GM23338 (cell line): ENCODE data around the gene DNAJC27. TPM values are rescaled to one million over a fixed set of nuclear protein-coding genes. Genes with fewer than 3 reads are reported as not detected.

ENCODE experiments used
- ATAC-seq: fragments of 200-7000 bp; cut with Tn5 transposase; 3 replicates; pipeline ENCODE4 v1.9.1; 2020
- DNase-seq: peaks from one replicate; pipeline ENCODE4 v3.0.0-alpha.2; 2015; ENCODE audit warnings: low spot score
- H2AFZ ChIP-seq: fragments of 200-600 bp; sonication (generic); 2 replicates; pipeline ENCODE4 v1.8.0; 2016; ENCODE audit warnings: antibody characterized with exemption, mild to moderate bottlenecking, moderate library complexity
- H3F3A ChIP-seq: fragments of 200-600 bp; sonication (generic); replicated peaks from 2 replicates; pipeline ENCODE4 v1.8.0; 2017; ENCODE audit warnings: antibody characterized with exemption, mixed run types, low read depth
- H3K27ac ChIP-seq: fragments of 200-600 bp; sonication (generic); 2 replicates; pipeline ENCODE4 v1.6.1; 2016; ENCODE audit warnings: low read depth
- H3K27me3 ChIP-seq: fragments of 200-600 bp; sonication (generic); 2 replicates; pipeline ENCODE4 v1.8.0; 2016; ENCODE audit warnings: mild to moderate bottlenecking, mixed run types, moderate library complexity; ENCODE audit not compliant: insufficient read depth
- H3K36me3 ChIP-seq: fragments of 200-600 bp; sonication (generic); 2 replicates; pipeline ENCODE4 v1.8.0; 2016; ENCODE audit warnings: mild to moderate bottlenecking; ENCODE audit not compliant: insufficient read depth
- H3K4me1 ChIP-seq: fragments of 200-600 bp; sonication (generic); 2 replicates; pipeline ENCODE4 v1.8.0; 2016; ENCODE audit warnings: mild to moderate bottlenecking, moderate library complexity; ENCODE audit not compliant: insufficient read depth
- H3K4me2 ChIP-seq: fragments of 200-600 bp; sonication (generic); 2 replicates; pipeline ENCODE4 v1.7.1; 2017; ENCODE audit warnings: mixed run types
- H3K4me3 ChIP-seq: fragments of 200-600 bp; sonication (generic); 2 replicates; pipeline ENCODE4 v1.6.1; 2016; ENCODE audit warnings: mixed run types
- H3K79me2 ChIP-seq: fragments of 200-600 bp; sonication (generic); replicated peaks from 2 replicates; pipeline ENCODE4 v1.8.0; 2017; ENCODE audit warnings: mild to moderate bottlenecking; ENCODE audit not compliant: insufficient read depth
- H3K9me2 ChIP-seq: fragments of 200-600 bp; sonication (generic); 2 replicates; pipeline ENCODE4 v1.8.0; 2017; ENCODE audit not compliant: insufficient read depth
- H4K20me1 ChIP-seq: fragments of 200-600 bp; sonication (generic); replicated peaks from 2 replicates; pipeline ENCODE4 v1.8.0; 2017; ENCODE audit warnings: mild to moderate bottlenecking; ENCODE audit not compliant: insufficient read depth
- H3K27ac Mint-ChIP-seq: 2 replicates; pipeline ENCODE4 v1.8.0; 2020; ENCODE audit warnings: inconsistent platforms, mild to moderate bottlenecking, moderate library complexity, mixed read lengths
- H3K27me3 Mint-ChIP-seq: 3 replicates; pipeline ENCODE4 v1.8.0; 2022; ENCODE audit warnings: low read depth, mild to moderate bottlenecking, moderate library complexity, mixed read lengths, inconsistent platforms; ENCODE audit not compliant: insufficient read depth, poor library complexity
- H3K36me3 Mint-ChIP-seq: 3 replicates; pipeline ENCODE4 v1.8.0; 2021; ENCODE audit warnings: low read depth, mild to moderate bottlenecking, inconsistent platforms, moderate library complexity, mixed read lengths
- H3K4me1 Mint-ChIP-seq: 3 replicates; pipeline ENCODE4 v1.8.0; 2020; ENCODE audit warnings: mild to moderate bottlenecking, inconsistent platforms, mixed read lengths
- H3K4me3 Mint-ChIP-seq: 3 replicates; pipeline ENCODE4 v1.8.0; 2021; ENCODE audit warnings: moderate library complexity, mild to moderate bottlenecking, inconsistent platforms, mixed read lengths
- H3K9me3 Mint-ChIP-seq: 3 replicates; pipeline ENCODE4 v1.8.0; 2020; ENCODE audit warnings: moderate library complexity, mild to moderate bottlenecking, inconsistent platforms, mixed read lengths
- CREB1 ChIP-seq: fragments of 250-450 bp; sonication (Bioruptor Pico); IDR thresholded peaks from 2 replicates; pipeline ENCODE4 v1.5.0; 2020; ENCODE audit warnings: low read depth, mild to moderate bottlenecking, moderate library complexity
- EZH2 ChIP-seq: fragments of 200-600 bp; sonication (generic); IDR thresholded peaks from one replicate; pipeline ENCODE4 v1.8.0; 2017; ENCODE audit warnings: antibody characterized with exemption, mild to moderate bottlenecking, low read depth; ENCODE audit not compliant: unreplicated experiment
- JUNB ChIP-seq: IDR thresholded peaks from one replicate; pipeline ENCODE4 v1.6.1; 2016; ENCODE audit warnings: antibody characterized with exemption; ENCODE audit not compliant: unreplicated experiment
- NANOG ChIP-seq: IDR thresholded peaks from 2 replicates; pipeline ENCODE4 v1.6.1; 2016; ENCODE audit warnings: antibody characterized with exemption, borderline replicate concordance
- POLR2AphosphoS5 ChIP-seq: IDR thresholded peaks from 2 replicates; pipeline ENCODE4 v1.6.1; 2016; ENCODE audit warnings: antibody characterized with exemption, low read depth
- STAT1 ChIP-seq: IDR thresholded peaks from one replicate; pipeline ENCODE4 v1.6.1; 2016; ENCODE audit warnings: antibody characterized with exemption; ENCODE audit not compliant: unreplicated experiment
- ZNF114 ChIP-seq: fragments of 250-450 bp; sonication (Bioruptor Pico); IDR thresholded peaks from 2 replicates; pipeline ENCODE4 v1.5.0; 2020; ENCODE audit warnings: mild to moderate bottlenecking, moderate library complexity
- ZNF331 ChIP-seq: fragments of 250-450 bp; sonication (Bioruptor Pico); IDR thresholded peaks from 2 replicates; pipeline ENCODE4 v1.5.0; 2020; ENCODE audit warnings: low read depth, mild to moderate bottlenecking, moderate library complexity
- polyA plus RNA-seq: library from polyadenylated mRNA; unstranded; fragments of >200 nt; fragmentation: Nextera tagmentation; extraction: Ambion mirVana; gene quantifications from 2 replicates; pipeline ENCODE4 v1.2.1, GENCODE V29; 2016
- total RNA-seq: library from RNA; depleted of rRNA; stranded (reverse); fragments of >200 nt; shearing (Covaris generic); gene quantifications from 2 replicates; pipeline ENCODE4 v1.2.3, GENCODE V29; 2014
- TF ChIP-seq, protein P1 (sequence below), 2 experiments: fragments of 200-600 bp in 1 of 2; sonication (generic) in 1 of 2; conservative IDR thresholded peaks; 2 replicates each; pipeline versions ENCODE4 v1.5.1 to v1.6.1; 2016 to 2017; ENCODE audit warnings: antibody characterized with exemption in 2 of 2, low read depth in 2 of 2, mild to moderate bottlenecking in 2 of 2, moderate library complexity in 1 of 2
- TF ChIP-seq, protein P2 (sequence below): fragments of 250-450 bp; sonication (Bioruptor Pico); IDR thresholded peaks from 2 replicates; pipeline ENCODE4 v1.5.0; 2020; ENCODE audit warnings: mild to moderate bottlenecking, moderate library complexity
- TF ChIP-seq, protein P3 (sequence below): IDR thresholded peaks from 2 replicates; pipeline ENCODE4 v1.6.1; 2016; ENCODE audit warnings: antibody characterized with exemption

Gene DNAJC27
- total and polyA plus RNA-seq, 2 experiments from 2014 or later = 2.4 to 2.6 TPM

DNA sequence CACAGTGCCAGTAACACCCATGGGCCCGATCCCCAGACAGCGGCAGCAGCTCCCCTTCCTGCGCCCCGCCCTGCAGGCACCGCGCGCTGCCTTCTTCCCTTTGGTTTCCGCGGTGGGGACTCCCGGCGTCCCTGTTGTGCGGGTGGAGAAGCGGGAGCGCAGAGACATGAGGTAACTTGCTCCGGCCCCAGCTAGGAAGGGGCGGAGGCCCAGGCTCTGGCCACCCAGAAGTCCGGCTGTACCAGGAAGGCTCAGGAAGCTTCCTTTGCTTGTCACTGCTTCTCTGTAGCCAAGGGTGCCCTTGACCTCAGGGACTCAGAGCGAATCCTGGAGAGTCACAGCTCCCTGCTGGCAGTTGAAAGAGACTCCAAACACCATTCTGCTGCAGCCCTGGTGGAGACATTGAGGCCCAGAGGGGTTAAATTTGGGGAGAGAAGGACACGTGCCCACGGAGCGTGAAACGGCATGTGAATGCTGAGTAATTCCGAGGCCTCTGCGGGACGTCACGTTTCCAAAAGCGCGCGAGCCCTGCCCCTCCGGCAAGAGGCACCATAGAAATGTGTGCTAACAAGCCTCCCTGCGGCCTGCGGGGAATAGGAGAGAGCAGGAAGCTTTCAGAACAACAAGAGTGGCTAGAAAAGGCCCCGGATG, 45.0 kb downstream of the DNAJC27 start:
- DNase-seq = peak; percentile 77
- no peaks in the 10 kb centered on the region for H3K36me3 Mint-ChIP-seq
- H3K4me1 Mint-ChIP-seq = peaks cover 25% of the 10 kb centered on the region
- no peak overlapping the region for H3K4me3 Mint-ChIP-seq
- H4K20me1 ChIP-seq = no peaks in the 10 kb centered on the region
- H3K9me2 ChIP-seq = no peaks in the 10 kb centered on the region; the same call in 1 of the 2 replicates
- peaks cover 16% of the 10 kb centered on the region for H3K4me1 ChIP-seq
- peak overlapping the region; percentile 61 for H3K4me2 ChIP-seq
- no peaks in the 10 kb centered on the region for H3K79me2 ChIP-seq
- peaks cover 2% of the 10 kb centered on the region for H3K27me3 Mint-ChIP-seq
- peak overlapping the region; percentile 39; the same call in 1 of the 2 replicates for H3K4me3 ChIP-seq
- no peaks in the 10 kb centered on the region for H3K36me3 ChIP-seq
- no peaks in the 10 kb centered on the region; the same call in 1 of the 2 replicates for H3F3A ChIP-seq
- ATAC-seq = peak; percentile 77
- H3K27ac ChIP-seq = no peak overlapping the region
- H3K9me3 Mint-ChIP-seq = no peaks in the 10 kb centered on the region
- no peak for TF ChIP-seq STAT1
- no peak for TF ChIP-seq ZNF114 (CRISPR knock-in tag)
- TF ChIP-seq POLR2AphosphoS5 = 0 out of 2 replicates have a peak, but pooled peaks have one; percentile 28
- H3K27ac Mint-ChIP-seq = no peak overlapping the region; the same call in 1 of the 2 replicates
- no peaks in the 10 kb centered on the region for H3K27me3 ChIP-seq
- peak overlapping the region; percentile 90 for H2AFZ ChIP-seq

DNA sequence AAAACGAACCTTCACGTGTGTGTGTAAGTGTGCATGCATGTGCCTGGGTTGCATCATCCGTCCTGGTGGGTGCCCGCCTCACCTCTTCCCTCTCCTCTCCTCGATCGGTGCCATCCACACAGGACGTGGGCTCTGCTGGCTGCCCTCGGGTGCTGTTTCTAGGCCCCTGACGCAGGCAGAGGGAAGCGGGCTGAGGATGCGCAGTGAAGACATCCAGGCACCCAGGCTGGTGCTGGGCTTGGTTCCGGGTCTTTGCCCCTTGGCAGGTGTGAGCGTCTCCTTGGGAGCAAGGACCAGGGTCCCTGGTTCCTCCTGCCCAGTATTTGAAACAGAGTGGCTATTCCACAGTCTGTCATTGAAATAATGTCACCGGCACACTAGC, 45.5 kb downstream of the DNAJC27 start:
- Histone ChIP-seq H4K20me1 (no peaks in the 10 kb centered on the region), H3K9me2 (no peaks in the 10 kb centered on the region; the same call in 1 of the 2 replicates), H3K4me2 (peak overlapping the region; percentile 61), H3K27ac (no peak overlapping the region), H3F3A (no peaks in the 10 kb centered on the region; the same call in 1 of the 2 replicates), H3K4me1 (peaks cover 14% of the 10 kb centered on the region), H3K27me3 (no peaks in the 10 kb centered on the region), H2AFZ (peak overlapping the region; percentile 90), H3K36me3 (no peaks in the 10 kb centered on the region), H3K79me2 (no peaks in the 10 kb centered on the region), H3K4me3 (peak overlapping the region; percentile 39; the same call in 1 of the 2 replicates)
- Mint-ChIP-seq H3K36me3 (no peaks in the 10 kb centered on the region), H3K4me3 (no peak overlapping the region), H3K27ac (no peak overlapping the region), H3K27me3 (peaks cover 2% of the 10 kb centered on the region), H3K9me3 (no peaks in the 10 kb centered on the region), H3K4me1 (peaks cover 24% of the 10 kb centered on the region)
- ATAC-seq (peak; percentile 12), DNase-seq (no peak)
- TF ChIP-seq POLR2AphosphoS5 = no peak
- TF ChIP-seq NANOG = no peak
- TF ChIP-seq, protein P1, sequence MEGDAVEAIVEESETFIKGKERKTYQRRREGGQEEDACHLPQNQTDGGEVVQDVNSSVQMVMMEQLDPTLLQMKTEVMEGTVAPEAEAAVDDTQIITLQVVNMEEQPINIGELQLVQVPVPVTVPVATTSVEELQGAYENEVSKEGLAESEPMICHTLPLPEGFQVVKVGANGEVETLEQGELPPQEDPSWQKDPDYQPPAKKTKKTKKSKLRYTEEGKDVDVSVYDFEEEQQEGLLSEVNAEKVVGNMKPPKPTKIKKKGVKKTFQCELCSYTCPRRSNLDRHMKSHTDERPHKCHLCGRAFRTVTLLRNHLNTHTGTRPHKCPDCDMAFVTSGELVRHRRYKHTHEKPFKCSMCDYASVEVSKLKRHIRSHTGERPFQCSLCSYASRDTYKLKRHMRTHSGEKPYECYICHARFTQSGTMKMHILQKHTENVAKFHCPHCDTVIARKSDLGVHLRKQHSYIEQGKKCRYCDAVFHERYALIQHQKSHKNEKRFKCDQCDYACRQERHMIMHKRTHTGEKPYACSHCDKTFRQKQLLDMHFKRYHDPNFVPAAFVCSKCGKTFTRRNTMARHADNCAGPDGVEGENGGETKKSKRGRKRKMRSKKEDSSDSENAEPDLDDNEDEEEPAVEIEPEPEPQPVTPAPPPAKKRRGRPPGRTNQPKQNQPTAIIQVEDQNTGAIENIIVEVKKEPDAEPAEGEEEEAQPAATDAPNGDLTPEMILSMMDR (conservative IDR thresholded peaks at IDR 0.05; ENCODE audit: low read depth in 2 of 2) = no peak
- TF ChIP-seq, protein P2, sequence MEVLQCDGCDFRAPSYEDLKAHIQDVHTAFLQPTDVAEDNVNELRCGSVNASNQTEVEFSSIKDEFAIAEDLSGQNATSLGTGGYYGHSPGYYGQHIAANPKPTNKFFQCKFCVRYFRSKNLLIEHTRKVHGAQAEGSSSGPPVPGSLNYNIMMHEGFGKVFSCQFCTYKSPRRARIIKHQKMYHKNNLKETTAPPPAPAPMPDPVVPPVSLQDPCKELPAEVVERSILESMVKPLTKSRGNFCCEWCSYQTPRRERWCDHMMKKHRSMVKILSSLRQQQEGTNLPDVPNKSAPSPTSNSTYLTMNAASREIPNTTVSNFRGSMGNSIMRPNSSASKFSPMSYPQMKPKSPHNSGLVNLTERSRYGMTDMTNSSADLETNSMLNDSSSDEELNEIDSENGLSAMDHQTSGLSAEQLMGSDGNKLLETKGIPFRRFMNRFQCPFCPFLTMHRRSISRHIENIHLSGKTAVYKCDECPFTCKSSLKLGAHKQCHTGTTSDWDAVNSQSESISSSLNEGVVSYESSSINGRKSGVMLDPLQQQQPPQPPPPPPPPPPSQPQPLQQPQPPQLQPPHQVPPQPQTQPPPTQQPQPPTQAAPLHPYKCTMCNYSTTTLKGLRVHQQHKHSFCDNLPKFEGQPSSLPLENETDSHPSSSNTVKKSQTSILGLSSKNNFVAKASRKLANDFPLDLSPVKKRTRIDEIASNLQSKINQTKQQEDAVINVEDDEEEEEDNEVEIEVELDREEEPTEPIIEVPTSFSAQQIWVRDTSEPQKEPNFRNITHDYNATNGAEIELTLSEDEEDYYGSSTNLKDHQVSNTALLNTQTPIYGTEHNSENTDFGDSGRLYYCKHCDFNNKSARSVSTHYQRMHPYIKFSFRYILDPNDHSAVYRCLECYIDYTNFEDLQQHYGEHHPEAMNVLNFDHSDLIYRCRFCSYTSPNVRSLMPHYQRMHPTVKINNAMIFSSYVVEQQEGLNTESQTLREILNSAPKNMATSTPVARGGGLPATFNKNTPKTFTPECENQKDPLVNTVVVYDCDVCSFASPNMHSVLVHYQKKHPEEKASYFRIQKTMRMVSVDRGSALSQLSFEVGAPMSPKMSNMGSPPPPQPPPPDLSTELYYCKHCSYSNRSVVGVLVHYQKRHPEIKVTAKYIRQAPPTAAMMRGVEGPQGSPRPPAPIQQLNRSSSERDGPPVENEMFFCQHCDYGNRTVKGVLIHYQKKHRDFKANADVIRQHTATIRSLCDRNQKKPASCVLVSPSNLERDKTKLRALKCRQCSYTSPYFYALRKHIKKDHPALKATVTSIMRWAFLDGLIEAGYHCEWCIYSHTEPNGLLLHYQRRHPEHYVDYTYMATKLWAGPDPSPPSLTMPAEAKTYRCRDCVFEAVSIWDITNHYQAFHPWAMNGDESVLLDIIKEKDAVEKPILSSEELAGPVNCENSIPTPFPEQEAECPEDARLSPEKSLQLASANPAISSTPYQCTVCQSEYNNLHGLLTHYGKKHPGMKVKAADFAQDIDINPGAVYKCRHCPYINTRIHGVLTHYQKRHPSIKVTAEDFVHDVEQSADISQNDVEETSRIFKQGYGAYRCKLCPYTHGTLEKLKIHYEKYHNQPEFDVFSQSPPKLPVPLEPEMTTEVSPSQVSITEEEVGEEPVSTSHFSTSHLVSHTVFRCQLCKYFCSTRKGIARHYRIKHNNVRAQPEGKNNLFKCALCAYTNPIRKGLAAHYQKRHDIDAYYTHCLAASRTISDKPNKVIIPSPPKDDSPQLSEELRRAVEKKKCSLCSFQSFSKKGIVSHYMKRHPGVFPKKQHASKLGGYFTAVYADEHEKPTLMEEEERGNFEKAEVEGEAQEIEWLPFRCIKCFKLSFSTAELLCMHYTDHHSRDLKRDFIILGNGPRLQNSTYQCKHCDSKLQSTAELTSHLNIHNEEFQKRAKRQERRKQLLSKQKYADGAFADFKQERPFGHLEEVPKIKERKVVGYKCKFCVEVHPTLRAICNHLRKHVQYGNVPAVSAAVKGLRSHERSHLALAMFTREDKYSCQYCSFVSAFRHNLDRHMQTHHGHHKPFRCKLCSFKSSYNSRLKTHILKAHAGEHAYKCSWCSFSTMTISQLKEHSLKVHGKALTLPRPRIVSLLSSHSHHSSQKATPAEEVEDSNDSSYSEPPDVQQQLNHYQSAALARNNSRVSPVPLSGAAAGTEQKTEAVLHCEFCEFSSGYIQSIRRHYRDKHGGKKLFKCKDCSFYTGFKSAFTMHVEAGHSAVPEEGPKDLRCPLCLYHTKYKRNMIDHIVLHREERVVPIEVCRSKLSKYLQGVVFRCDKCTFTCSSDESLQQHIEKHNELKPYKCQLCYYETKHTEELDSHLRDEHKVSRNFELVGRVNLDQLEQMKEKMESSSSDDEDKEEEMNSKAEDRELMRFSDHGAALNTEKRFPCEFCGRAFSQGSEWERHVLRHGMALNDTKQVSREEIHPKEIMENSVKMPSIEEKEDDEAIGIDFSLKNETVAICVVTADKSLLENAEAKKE (CRISPR knock-in tag) = no peak
- TF ChIP-seq STAT1 = no peak
- no peak for TF ChIP-seq JUNB
- no peak for TF ChIP-seq EZH2
- TF ChIP-seq CREB1 = no peak
- TF ChIP-seq, protein P3, sequence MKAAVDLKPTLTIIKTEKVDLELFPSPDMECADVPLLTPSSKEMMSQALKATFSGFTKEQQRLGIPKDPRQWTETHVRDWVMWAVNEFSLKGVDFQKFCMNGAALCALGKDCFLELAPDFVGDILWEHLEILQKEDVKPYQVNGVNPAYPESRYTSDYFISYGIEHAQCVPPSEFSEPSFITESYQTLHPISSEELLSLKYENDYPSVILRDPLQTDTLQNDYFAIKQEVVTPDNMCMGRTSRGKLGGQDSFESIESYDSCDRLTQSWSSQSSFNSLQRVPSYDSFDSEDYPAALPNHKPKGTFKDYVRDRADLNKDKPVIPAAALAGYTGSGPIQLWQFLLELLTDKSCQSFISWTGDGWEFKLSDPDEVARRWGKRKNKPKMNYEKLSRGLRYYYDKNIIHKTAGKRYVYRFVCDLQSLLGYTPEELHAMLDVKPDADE = no peak
- no peak for TF ChIP-seq ZNF331 (CRISPR knock-in tag)
